ENCODE measurements around the gene METTL13. TPM values are rescaled to one million over a fixed set of nuclear protein-coding genes. Genes with fewer than 3 reads are reported as not detected.
"Not testable (repeated sequence)": the region's sequence is repeated elsewhere in the genome, so short reads cannot be mapped to it uniquely, and the experiment has no call there.

Gene METTL13
- total RNA-seq, 1 donor from 2014 or later: 15.8 TPM

DNA sequence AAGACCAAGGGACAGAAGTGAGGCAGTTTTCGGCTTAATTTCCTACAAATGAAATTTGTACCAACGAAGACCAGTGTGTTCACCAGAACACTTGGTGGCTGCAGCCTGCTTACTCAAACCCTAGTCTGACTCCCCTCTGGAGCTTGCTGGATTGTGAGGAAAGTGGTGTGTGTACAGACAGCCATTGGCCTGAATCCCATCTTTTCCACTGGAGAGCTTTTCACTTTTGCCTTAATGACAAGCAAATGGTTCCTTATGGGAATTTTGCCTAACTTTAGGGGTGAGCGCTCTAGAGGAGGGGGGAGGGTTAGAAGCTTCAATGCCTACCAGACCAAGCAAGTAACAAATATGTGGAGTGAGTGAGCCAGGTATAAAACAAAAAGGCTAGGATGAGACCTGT is 17.3 kb downstream of the METTL13 start:
- no peak for DNase-seq
- Histone ChIP-seq H3K27me3 (ENCODE audit: low read depth) (no peaks in the 10 kb centered on the region), H3K4me1 (peaks cover 21% of the 10 kb centered on the region), H3K36me3 (peaks cover 46% of the 10 kb centered on the region), H3K9me3 (replicated peaks) (no peaks in the 10 kb centered on the region), H3K4me3 (no peak overlapping the region), H3K27ac (replicated peaks) (no peak overlapping the region)
- intact Hi-C loops (cut with micrococcal nuclease): no loop called here
- TF ChIP-seq, protein P1, sequence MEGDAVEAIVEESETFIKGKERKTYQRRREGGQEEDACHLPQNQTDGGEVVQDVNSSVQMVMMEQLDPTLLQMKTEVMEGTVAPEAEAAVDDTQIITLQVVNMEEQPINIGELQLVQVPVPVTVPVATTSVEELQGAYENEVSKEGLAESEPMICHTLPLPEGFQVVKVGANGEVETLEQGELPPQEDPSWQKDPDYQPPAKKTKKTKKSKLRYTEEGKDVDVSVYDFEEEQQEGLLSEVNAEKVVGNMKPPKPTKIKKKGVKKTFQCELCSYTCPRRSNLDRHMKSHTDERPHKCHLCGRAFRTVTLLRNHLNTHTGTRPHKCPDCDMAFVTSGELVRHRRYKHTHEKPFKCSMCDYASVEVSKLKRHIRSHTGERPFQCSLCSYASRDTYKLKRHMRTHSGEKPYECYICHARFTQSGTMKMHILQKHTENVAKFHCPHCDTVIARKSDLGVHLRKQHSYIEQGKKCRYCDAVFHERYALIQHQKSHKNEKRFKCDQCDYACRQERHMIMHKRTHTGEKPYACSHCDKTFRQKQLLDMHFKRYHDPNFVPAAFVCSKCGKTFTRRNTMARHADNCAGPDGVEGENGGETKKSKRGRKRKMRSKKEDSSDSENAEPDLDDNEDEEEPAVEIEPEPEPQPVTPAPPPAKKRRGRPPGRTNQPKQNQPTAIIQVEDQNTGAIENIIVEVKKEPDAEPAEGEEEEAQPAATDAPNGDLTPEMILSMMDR (IDR thresholded peaks at IDR 0.05; ENCODE audit: borderline replicate concordance): no peak

DNA sequence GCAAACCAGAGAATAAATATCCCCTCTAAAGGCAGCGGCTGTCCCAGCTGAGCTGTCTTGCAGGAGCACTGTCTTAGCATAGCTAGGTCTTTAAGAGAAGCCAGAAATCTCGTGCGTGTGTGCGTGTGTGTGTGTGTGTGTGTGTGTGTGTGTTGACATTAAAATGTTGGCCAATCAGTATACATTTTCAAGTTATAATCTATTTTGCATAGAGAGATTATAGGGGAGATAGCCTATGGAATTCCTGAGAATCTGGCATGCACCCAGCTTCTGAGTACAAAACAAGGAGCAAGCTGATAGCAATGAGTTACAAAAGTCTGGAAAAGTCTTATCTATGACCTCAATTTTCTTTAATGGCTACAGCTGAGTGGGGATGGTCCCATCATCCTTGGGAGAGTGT is 17.7 kb downstream of the METTL13 start:
- H3K27me3 ChIP-seq (ENCODE audit: low read depth): no peaks in the 10 kb centered on the region
- H3K36me3 ChIP-seq: peaks cover 42% of the 10 kb centered on the region
- H3K9me3 ChIP-seq (replicated peaks): no peaks in the 10 kb centered on the region
- H3K4me3 ChIP-seq: no peak overlapping the region
- TF ChIP-seq, protein P1 (IDR thresholded peaks at IDR 0.05; ENCODE audit: borderline replicate concordance): no peak
- H3K4me1 ChIP-seq: peaks cover 25% of the 10 kb centered on the region
- DNase-seq: no peak
- H3K27ac ChIP-seq (replicated peaks): no peak overlapping the region
- intact Hi-C loops (cut with micrococcal nuclease): no loop called here

DNA sequence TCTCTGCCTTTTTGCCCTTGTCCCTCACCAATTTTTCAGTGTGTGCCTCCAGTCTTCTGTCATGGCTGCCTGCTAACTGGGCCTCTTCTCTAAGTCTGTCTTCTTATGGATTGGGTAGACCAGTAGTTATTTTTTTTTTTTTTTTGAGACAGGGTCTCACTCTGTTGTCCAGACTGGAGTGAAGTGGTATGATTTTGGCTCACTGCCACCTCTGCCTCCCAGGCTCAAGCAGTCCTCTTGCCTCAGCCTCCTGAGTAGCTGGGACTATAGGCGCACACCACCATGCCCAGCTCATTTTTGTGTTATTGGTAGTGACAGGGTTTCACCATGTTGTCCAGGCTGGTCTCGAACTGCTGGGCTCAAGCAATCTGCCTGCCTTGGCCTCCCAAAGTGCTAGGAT is 18.2 kb downstream of the METTL13 start:
- intact Hi-C loops (cut with micrococcal nuclease): loop anchor here (5.0 kb wide), 1 partner anchor 183 kb away; no protein-coding TSS in a partner anchor
- not testable (repeated sequence) for DNase-seq; H3K4me3 ChIP-seq; H3K27ac ChIP-seq (replicated peaks); H3K27me3 ChIP-seq (ENCODE audit: low read depth); H3K9me3 ChIP-seq (replicated peaks)
- Histone ChIP-seq H3K4me1 (peaks cover 27% of the 10 kb centered on the region), H3K36me3 (peaks cover 37% of the 10 kb centered on the region)

DNA sequence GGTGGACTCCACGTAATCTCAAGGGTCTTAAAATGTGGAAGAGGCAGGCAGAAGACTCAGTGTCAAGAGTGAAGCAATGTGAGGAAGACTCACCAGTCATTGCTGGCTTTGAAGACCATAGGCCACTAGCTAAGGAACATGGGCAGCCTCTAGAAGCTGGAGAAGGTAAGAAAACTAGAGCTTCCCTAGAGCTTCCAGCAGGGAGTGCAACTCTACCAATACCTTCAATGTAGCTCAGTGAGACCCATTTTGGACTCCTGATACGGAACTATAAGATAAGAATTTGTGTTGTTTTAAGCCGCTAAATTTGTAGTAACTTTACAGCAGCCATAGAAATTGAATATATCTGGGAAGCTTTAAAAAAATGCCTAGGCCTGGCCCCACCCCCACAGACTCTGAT is 18.9 kb downstream of the METTL13 start:
- Histone ChIP-seq H3K36me3 (peaks cover 31% of the 10 kb centered on the region), H3K4me1 (peaks cover 34% of the 10 kb centered on the region), H3K27ac (replicated peaks) (no peak overlapping the region), H3K4me3 (no peak overlapping the region), H3K9me3 (replicated peaks) (no peaks in the 10 kb centered on the region), H3K27me3 (ENCODE audit: low read depth) (no peaks in the 10 kb centered on the region)
- no peak for DNase-seq
- TF ChIP-seq, protein P1 (IDR thresholded peaks at IDR 0.05; ENCODE audit: borderline replicate concordance): no peak
- intact Hi-C loops (cut with micrococcal nuclease): loop anchor here (5.0 kb wide), 1 partner anchor 182 kb away; no protein-coding TSS in a partner anchor

DNA sequence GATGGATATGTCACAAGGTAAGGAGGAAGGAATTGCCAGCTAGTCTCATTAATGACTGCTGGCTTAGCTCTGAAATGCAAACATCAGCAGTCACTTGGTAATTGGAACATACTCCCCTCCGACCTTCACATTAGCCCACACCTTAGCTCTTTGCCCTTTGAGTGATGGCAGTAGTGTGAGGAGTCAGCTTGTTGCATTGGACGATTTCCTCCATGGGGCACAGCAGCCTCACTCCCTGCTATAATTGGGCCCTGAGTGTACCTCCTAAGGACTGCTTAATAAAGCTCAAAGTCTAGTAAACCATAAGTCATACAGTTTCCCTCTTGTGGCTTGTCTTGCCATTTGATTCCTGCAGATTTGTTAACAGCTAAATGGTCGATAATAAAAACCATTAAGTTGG is 19.4 kb downstream of the METTL13 start:
- DNase-seq: no peak
- no peaks in the 10 kb centered on the region for H3K9me3 ChIP-seq (replicated peaks)
- no peak overlapping the region for H3K27ac ChIP-seq (replicated peaks)
- peaks cover 26% of the 10 kb centered on the region for H3K36me3 ChIP-seq
- peaks cover 37% of the 10 kb centered on the region for H3K4me1 ChIP-seq
- H3K4me3 ChIP-seq: no peak overlapping the region
- H3K27me3 ChIP-seq (ENCODE audit: low read depth): no peaks in the 10 kb centered on the region
- intact Hi-C loops (cut with micrococcal nuclease): loop anchor here (5.0 kb wide), 1 partner anchor 181 kb away; no protein-coding TSS in a partner anchor
- TF ChIP-seq, protein P1 (IDR thresholded peaks at IDR 0.05; ENCODE audit: borderline replicate concordance): no peak

DNA sequence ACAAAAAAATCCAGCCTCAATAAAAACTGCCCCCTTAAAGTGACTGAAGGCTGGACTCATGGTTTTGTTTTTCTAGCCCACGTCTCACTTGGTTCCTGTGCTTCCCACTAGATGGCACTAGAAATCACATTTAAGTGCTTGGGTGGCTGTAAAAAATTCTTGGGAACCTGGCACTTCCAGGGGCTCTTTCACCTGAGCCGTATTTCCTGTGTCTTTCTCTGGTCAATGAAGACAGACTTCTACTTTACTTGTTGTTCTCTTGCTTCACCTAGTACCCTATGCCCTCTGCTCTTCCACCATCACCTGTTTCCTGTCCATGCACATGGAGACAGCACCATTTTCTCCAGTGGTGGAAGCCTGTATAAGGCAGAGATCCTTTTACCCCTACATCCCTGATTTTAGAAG is 20.0 kb downstream of the METTL13 start:
- intact Hi-C loops (cut with micrococcal nuclease): loop anchor here (5.0 kb wide), 1 partner anchor 181 kb away; no protein-coding TSS in a partner anchor
- TF ChIP-seq, protein P1 (IDR thresholded peaks at IDR 0.05; ENCODE audit: borderline replicate concordance): peak; percentile 84
- H3K27me3 ChIP-seq (ENCODE audit: low read depth): no peaks in the 10 kb centered on the region
- H3K27ac ChIP-seq (replicated peaks): no peak overlapping the region
- no peak overlapping the region for H3K4me3 ChIP-seq
- peaks cover 37% of the 10 kb centered on the region for H3K4me1 ChIP-seq
- H3K36me3 ChIP-seq: peaks cover 19% of the 10 kb centered on the region
- DNase-seq: no peak
- H3K9me3 ChIP-seq (replicated peaks): no peaks in the 10 kb centered on the region

Measured in left ventricle myocardium inferior (tissue), 1 donor.